SK-N-SH (cell line): ENCODE measurements around the gene PIAS3. TPM values are rescaled to one million over a fixed set of nuclear protein-coding genes. Genes with fewer than 3 reads are reported as not detected.

ENCODE experiments used
- CTCF ChIA-PET: fragments of 300-600, 350-600 bp; formaldehyde crosslinking; extraction: SDS; loops from one replicate; lab custom pipeline; 2021; lab: Yijun Ruan, JAX
- POLR2A ChIA-PET: fragments of 350-600 bp; sonication (Branson Sonifier 250); formaldehyde crosslinking; extraction: SDS; loops from one replicate; lab custom pipeline; 2020; ENCODE audit warnings: antibody characterized with exemption, inconsistent platforms; lab: Yijun Ruan, JAX
- DNase-seq: peaks from one replicate; pipeline ENCODE4 v3.0.0; 2012
- H2AFZ ChIP-seq: fragments of 200-600 bp; sonication (generic); 2 replicates; pipeline ENCODE4 v1.8.1; 2016; ENCODE audit warnings: antibody characterized with exemption, mild to moderate bottlenecking, low read depth
- H3F3A ChIP-seq: fragments of 200-600 bp; sonication (generic); replicated peaks from 2 replicates; pipeline ENCODE3; 2016; ENCODE audit warnings: antibody characterized with exemption, mild to moderate bottlenecking; ENCODE audit not compliant: insufficient read depth
- H3K27ac ChIP-seq, 2 experiments: fragments of 200-500 bp in 1 of 2; fragments of 200-600 bp in 1 of 2; sonication (Bioruptor generic) in 1 of 2; sonication (generic), shearing (Covaris generic) in 1 of 2; 2 replicates each; pipeline versions ENCODE4 v1.5.1 to v1.6.1; 2014 to 2016; ENCODE audit warnings: low read depth in 2 of 2, inconsistent platforms in 1 of 2, low read length in 1 of 2, mild to moderate bottlenecking in 1 of 2, mixed read lengths in 1 of 2
- H3K27me3 ChIP-seq: fragments of 200-600 bp; sonication (generic), shearing (Covaris generic); 2 replicates; pipeline ENCODE4 v1.6.1; 2016; ENCODE audit warnings: mixed run types; ENCODE audit not compliant: insufficient read depth
- H3K36me3 ChIP-seq, 2 experiments: fragments of 200-500 bp in 1 of 2; fragments of 200-600 bp in 1 of 2; sonication (Bioruptor generic) in 1 of 2; sonication (generic) in 1 of 2; replicated peaks in 1 of 2; 2 replicates each; pipeline versions ENCODE3 to v1.5.1; 2014 to 2016; ENCODE audit warnings: low read length in 1 of 2, mild to moderate bottlenecking in 1 of 2; ENCODE audit not compliant: insufficient read depth in 2 of 2, control insufficient read depth in 1 of 2
- H3K4me1 ChIP-seq, 2 experiments: fragments of 200-500 bp in 1 of 2; fragments of 200-600 bp in 1 of 2; sonication (Bioruptor generic) in 1 of 2; sonication (generic), shearing (Covaris generic) in 1 of 2; 2 replicates each; pipeline versions ENCODE4 v1.5.1 to v1.6.1; 2014 to 2016; ENCODE audit warnings: low read depth in 1 of 2, low read length in 1 of 2, mixed run types in 1 of 2; ENCODE audit not compliant: insufficient read depth in 2 of 2, control insufficient read depth in 1 of 2
- H3K4me2 ChIP-seq: fragments of 200-600 bp; sonication (generic), shearing (Covaris generic); 2 replicates; pipeline ENCODE4 v1.6.1; 2017; ENCODE audit warnings: mixed run types
- H3K4me3 ChIP-seq, 2 experiments: fragments of 200-500 bp in 1 of 2; fragments of 200-600 bp in 1 of 2; sonication (Bioruptor generic) in 1 of 2; sonication (generic), shearing (Covaris generic) in 1 of 2; 2 replicates each; pipeline versions ENCODE4 v1.5.1 to v1.8.1; 2014 to 2016; ENCODE audit warnings: low read depth in 2 of 2, inconsistent platforms in 1 of 2, low read length in 1 of 2, mild to moderate bottlenecking in 1 of 2, mixed read lengths in 1 of 2, moderate library complexity in 1 of 2
- H3K79me2 ChIP-seq: fragments of 200-600 bp; sonication (generic); 2 replicates; pipeline ENCODE4 v1.8.1; 2017; ENCODE audit warnings: mild to moderate bottlenecking; ENCODE audit not compliant: insufficient read depth
- H3K9ac ChIP-seq: fragments of 200-600 bp; sonication (generic); 2 replicates; pipeline ENCODE4 v1.6.1; 2017; ENCODE audit warnings: mixed run types
- H3K9me2 ChIP-seq: fragments of 200-600 bp; sonication (generic); 2 replicates; pipeline ENCODE4 v1.6.1; 2017; ENCODE audit warnings: mixed run types
- H3K9me3 ChIP-seq: fragments of 200-600 bp; sonication (generic); 2 replicates; pipeline ENCODE4 v1.6.1; 2017; ENCODE audit warnings: mixed run types, mild to moderate bottlenecking, moderate library complexity
- H4K20me1 ChIP-seq: fragments of 200-600 bp; sonication (generic); 2 replicates; pipeline ENCODE4 v1.6.1; 2017; ENCODE audit warnings: mild to moderate bottlenecking, mixed run types; ENCODE audit not compliant: insufficient read depth
- CHD2 ChIP-seq: fragments of 150-350 bp; IDR thresholded peaks from 2 replicates; pipeline ENCODE4 v1.6.1; 2018; ENCODE audit warnings: low read length; ENCODE audit not compliant: partially characterized antibody
- CTCF ChIP-seq: fragments of 200-600 bp; sonication (generic); IDR thresholded peaks from 2 replicates; pipeline ENCODE4 v1.6.1; 2017; ENCODE audit warnings: antibody characterized with exemption, mild to moderate bottlenecking, moderate library complexity
- EZH2phosphoT487 ChIP-seq: fragments of 200-600 bp; sonication (generic); IDR thresholded peaks from 2 replicates; pipeline ENCODE4 v1.6.1; 2017; ENCODE audit warnings: low read depth, mixed run types, mild to moderate bottlenecking, antibody characterized with exemption, moderate library complexity, borderline replicate concordance
- FOSL2 ChIP-seq: IDR thresholded peaks from 2 replicates; pipeline ENCODE4 v1.4.0; 2012; ENCODE audit warnings: low read depth, mild to moderate bottlenecking, moderate library complexity, borderline replicate concordance
- FOXJ3 ChIP-seq: sonication (generic); formaldehyde crosslinking; IDR thresholded peaks from 2 replicates; pipeline ENCODE4 v1.5.1; 2020; ENCODE audit warnings: mild to moderate bottlenecking, missing genetic modification reagents
- GABPA ChIP-seq: IDR thresholded peaks from 2 replicates; pipeline ENCODE4 v1.4.0; 2012; ENCODE audit warnings: low read depth, mild to moderate bottlenecking
- MEF2A ChIP-seq: IDR thresholded peaks from 2 replicates; pipeline ENCODE4 v1.4.0; 2012; ENCODE audit warnings: low read depth, borderline replicate concordance
- NFIC ChIP-seq: IDR thresholded peaks from 2 replicates; pipeline ENCODE4 v1.4.0; 2012; ENCODE audit warnings: borderline replicate concordance
- NRF1 ChIP-seq: IDR thresholded peaks from 2 replicates; pipeline ENCODE4 v1.6.1; 2012; ENCODE audit warnings: low read depth, mild to moderate bottlenecking, low read length
- POLR2AphosphoS5 ChIP-seq: IDR thresholded peaks from 2 replicates; pipeline ENCODE4 v1.6.1; 2012; ENCODE audit warnings: low read depth, low read length
- RCOR1 ChIP-seq: fragments of 150-350 bp; IDR thresholded peaks from 2 replicates; pipeline ENCODE4 v1.6.1; 2017; ENCODE audit warnings: antibody characterized with exemption, low read length
- SIN3A ChIP-seq: IDR thresholded peaks from 2 replicates; pipeline ENCODE4 v1.6.1; 2012; ENCODE audit warnings: low read depth, mild to moderate bottlenecking, low read length, moderate library complexity, borderline replicate concordance
- SMC3 ChIP-seq: IDR thresholded peaks from 2 replicates; pipeline ENCODE4 v1.6.1; 2012; ENCODE audit warnings: low read depth, low read length, improper control_type of control experiment
- TAF1 ChIP-seq: IDR thresholded peaks from 2 replicates; pipeline ENCODE4 v1.6.1; 2012; ENCODE audit warnings: low read depth, mild to moderate bottlenecking, low read length, moderate library complexity, borderline replicate concordance
- TCF12 ChIP-seq: IDR thresholded peaks from 2 replicates; pipeline ENCODE4 v1.4.0; 2012
- WGBS: methylation state at CpG from one replicate; pipeline ENCODE4 v1.1.6; 2017; ENCODE audit warnings: low lambda C conversion rate; 5-methylcytosine and 5-hydroxymethylcytosine counted together
- polyA plus RNA-seq, 3 experiments: library from polyadenylated mRNA; depleted of rRNA; stranded (reverse); fragments of >200 nt; gene quantifications; 2 replicates each; pipeline ENCODE4 v1.2.3, GENCODE V29; 2012
- TF ChIP-seq, protein P1 (sequence below): IDR thresholded peaks from 2 replicates; pipeline ENCODE4; 2012
- TF ChIP-seq, protein P2 (sequence below): IDR thresholded peaks from 2 replicates; pipeline ENCODE4 v1.4.0; 2012; ENCODE audit warnings: low read depth, borderline replicate concordance
- TF ChIP-seq, protein P3 (sequence below): fragments of 150-350 bp; IDR thresholded peaks from 2 replicates; pipeline ENCODE4 v1.6.1; 2016; ENCODE audit warnings: mild to moderate bottlenecking, low read depth, low read length

Gene PIAS3
- polyA plus RNA-seq, 1 of the 3 experiments (the other 2 are of a cell fraction): 35.5 TPM

- TF ChIP-seq, protein P1, sequence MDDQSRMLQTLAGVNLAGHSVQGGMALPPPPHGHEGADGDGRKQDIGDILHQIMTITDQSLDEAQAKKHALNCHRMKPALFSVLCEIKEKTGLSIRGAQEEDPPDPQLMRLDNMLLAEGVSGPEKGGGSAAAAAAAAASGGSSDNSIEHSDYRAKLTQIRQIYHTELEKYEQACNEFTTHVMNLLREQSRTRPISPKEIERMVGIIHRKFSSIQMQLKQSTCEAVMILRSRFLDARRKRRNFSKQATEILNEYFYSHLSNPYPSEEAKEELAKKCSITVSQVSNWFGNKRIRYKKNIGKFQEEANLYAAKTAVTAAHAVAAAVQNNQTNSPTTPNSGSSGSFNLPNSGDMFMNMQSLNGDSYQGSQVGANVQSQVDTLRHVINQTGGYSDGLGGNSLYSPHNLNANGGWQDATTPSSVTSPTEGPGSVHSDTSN: no peak
- TF ChIP-seq CHD2 (no peak), GABPA (no peak), SIN3A (no peak)
- TF ChIP-seq, protein P2, sequence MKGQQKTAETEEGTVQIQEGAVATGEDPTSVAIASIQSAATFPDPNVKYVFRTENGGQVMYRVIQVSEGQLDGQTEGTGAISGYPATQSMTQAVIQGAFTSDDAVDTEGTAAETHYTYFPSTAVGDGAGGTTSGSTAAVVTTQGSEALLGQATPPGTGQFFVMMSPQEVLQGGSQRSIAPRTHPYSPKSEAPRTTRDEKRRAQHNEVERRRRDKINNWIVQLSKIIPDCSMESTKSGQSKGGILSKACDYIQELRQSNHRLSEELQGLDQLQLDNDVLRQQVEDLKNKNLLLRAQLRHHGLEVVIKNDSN: no peak
- TF ChIP-seq, all 33 proteins: peak for 0
These were observed 13.8 kb downstream of the PIAS3 start (continued) for GRCh38 chr1:145845144-145845513.

DNA sequence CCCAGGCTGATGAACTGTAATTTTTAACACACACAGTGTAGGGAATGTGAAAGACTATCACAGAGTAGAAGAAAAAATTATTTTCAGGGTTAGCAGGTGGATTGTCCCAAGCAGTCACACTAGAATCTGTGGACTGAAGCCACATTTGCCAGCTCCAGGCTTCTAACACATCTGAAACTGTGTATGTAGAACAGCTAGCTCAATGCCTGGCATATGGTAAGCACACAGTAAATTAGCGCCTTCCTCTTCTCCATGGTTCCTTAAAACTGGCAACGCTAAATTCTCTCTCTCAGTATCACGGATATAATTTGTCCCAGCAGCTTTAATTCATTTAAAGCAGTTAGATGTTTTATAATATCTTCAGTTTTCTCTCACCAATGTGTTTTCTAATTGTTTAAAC is 15.8 kb downstream of the PIAS3 start:
- Histone ChIP-seq H3K79me2 (no peaks in the 10 kb centered on the region), H3K27ac (no peak overlapping the region), H3K4me3 (no peak overlapping the region), H3K36me3 (peaks cover 37 to 49% of the 10 kb centered on the region in 2 experiments), H3F3A (peaks cover 27% of the 10 kb centered on the region), H3K4me2 (no peak overlapping the region), H2AFZ (no peak overlapping the region), H3K9me3 (no peaks in the 10 kb centered on the region), H3K27me3 (no peaks in the 10 kb centered on the region), H3K4me1 (peaks cover 0 to 13% of the 10 kb centered on the region in 2 experiments; a peak in 2 of 4 replicates), H4K20me1 (no peaks in the 10 kb centered on the region), H3K9ac (no peak overlapping the region), H3K9me2 (no peaks in the 10 kb centered on the region)
- POLR2A ChIA-PET: interaction anchor here (5.6 kb wide), 1 partner anchor 15 kb away, joined by 66 read pairs; the partner anchor contains the start of gene PIAS3
- no peak for TF ChIP-seq CTCF
- no peak for TF ChIP-seq TAF1
- no peak for TF ChIP-seq POLR2AphosphoS5
- TF ChIP-seq FOXJ3 (CRISPR knock-in tag): no peak
- no peak for TF ChIP-seq SMC3
- TF ChIP-seq CHD2: no peak
- TF ChIP-seq, protein P2: no peak
- no peak for TF ChIP-seq NFIC
- TF ChIP-seq RCOR1: no peak
- no peak for TF ChIP-seq GABPA
- no peak for TF ChIP-seq EZH2phosphoT487
- no peak for TF ChIP-seq NRF1
- TF ChIP-seq MEF2A: no peak
- TF ChIP-seq FOSL2: no peak
- no peak for TF ChIP-seq TCF12
- no peak for TF ChIP-seq SIN3A
- TF ChIP-seq, protein P3, sequence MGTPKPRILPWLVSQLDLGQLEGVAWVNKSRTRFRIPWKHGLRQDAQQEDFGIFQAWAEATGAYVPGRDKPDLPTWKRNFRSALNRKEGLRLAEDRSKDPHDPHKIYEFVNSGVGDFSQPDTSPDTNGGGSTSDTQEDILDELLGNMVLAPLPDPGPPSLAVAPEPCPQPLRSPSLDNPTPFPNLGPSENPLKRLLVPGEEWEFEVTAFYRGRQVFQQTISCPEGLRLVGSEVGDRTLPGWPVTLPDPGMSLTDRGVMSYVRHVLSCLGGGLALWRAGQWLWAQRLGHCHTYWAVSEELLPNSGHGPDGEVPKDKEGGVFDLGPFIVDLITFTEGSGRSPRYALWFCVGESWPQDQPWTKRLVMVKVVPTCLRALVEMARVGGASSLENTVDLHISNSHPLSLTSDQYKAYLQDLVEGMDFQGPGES: no peak
- CTCF ChIA-PET: interaction anchor here (5.4 to 5.7 kb wide), 3 partner anchors 15 to 48 kb away, joined by 45 to 162 read pairs (median 121); partner anchors contain the start of genes PIAS3, POLR3C and RNF115
- WGBS: 98% methylated on average over 3 of the region's 3 CpGs
- no peak for DNase-seq
